AG04450 (cell line): Measurements from ENCODE around the gene SYF2. TPM values are rescaled to one million over a fixed set of nuclear protein-coding genes. Genes with fewer than 3 reads are reported as not detected.

Experiments
- CTCF ChIA-PET: fragments of 300-600, 350-600 bp; formaldehyde crosslinking; extraction: SDS; loops from one replicate; lab custom pipeline; 2022; ENCODE audit warnings: antibody characterized with exemption, inconsistent platforms; lab: Charles Lee
- POLR2A ChIA-PET: fragments of 350-600 bp; formaldehyde crosslinking; extraction: SDS; loops from one replicate; lab custom pipeline; 2021; ENCODE audit warnings: antibody characterized with exemption, inconsistent platforms; lab: Yijun Ruan, JAX
- DNase-seq: peaks from one replicate; pipeline ENCODE4 v3.0.0-alpha.2; 2011; ENCODE audit warnings: low read depth, low spot score
- H3K27ac ChIP-seq: one replicate; pipeline ENCODE4 v1.5.1; 2012; ENCODE audit warnings: low read depth, low read length, control low read depth
- H3K27me3 ChIP-seq: one replicate; pipeline ENCODE4 v1.6.0; 2012; ENCODE audit warnings: low read length; ENCODE audit not compliant: control insufficient read depth, insufficient read depth
- H3K4me3 ChIP-seq: 2 replicates; pipeline ENCODE4 v1.5.1; 2011; ENCODE audit warnings: mild to moderate bottlenecking, low read depth, low read length, control low read depth
- H3K9me3 ChIP-seq: 2 replicates; pipeline ENCODE4 v1.5.1; 2012; ENCODE audit warnings: low read length; ENCODE audit not compliant: control insufficient read depth, insufficient read depth
- polyA plus RNA-seq: library from polyadenylated mRNA; depleted of rRNA; stranded (reverse); fragments of >200 nt; gene quantifications from 2 replicates; pipeline ENCODE4 v1.2.3, GENCODE V29; 2011
- TF ChIP-seq, protein P1 (sequence below): IDR thresholded peaks from 2 replicates; pipeline ENCODE4 v1.5.1; 2011; ENCODE audit warnings: low read depth, low read length, control low read depth, inconsistent platforms

Gene SYF2
- polyA plus RNA-seq, 1 experiment, result 48.3 TPM

GRCh38 chr1:25255706-25256577 is 23.6 kb upstream of the SYF2 start:
- POLR2A ChIA-PET, result interaction anchor here (0.6 to 1.4 kb wide), 2 partner anchors 8 to 1487 kb away, joined by 3 to 5 read pairs; partner anchors contain the start of gene RSRP1
- Histone ChIP-seq H3K27me3 (no peaks in the 10 kb centered on the region), H3K4me3 (no peak overlapping the region), H3K27ac (no peak overlapping the region), H3K9me3 (no peaks in the 10 kb centered on the region; the same call in 1 of the 2 replicates)
- TF ChIP-seq, protein P1, sequence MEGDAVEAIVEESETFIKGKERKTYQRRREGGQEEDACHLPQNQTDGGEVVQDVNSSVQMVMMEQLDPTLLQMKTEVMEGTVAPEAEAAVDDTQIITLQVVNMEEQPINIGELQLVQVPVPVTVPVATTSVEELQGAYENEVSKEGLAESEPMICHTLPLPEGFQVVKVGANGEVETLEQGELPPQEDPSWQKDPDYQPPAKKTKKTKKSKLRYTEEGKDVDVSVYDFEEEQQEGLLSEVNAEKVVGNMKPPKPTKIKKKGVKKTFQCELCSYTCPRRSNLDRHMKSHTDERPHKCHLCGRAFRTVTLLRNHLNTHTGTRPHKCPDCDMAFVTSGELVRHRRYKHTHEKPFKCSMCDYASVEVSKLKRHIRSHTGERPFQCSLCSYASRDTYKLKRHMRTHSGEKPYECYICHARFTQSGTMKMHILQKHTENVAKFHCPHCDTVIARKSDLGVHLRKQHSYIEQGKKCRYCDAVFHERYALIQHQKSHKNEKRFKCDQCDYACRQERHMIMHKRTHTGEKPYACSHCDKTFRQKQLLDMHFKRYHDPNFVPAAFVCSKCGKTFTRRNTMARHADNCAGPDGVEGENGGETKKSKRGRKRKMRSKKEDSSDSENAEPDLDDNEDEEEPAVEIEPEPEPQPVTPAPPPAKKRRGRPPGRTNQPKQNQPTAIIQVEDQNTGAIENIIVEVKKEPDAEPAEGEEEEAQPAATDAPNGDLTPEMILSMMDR, result no peak
- CTCF ChIA-PET, result no interaction called here
- DNase-seq, result no peak

DNA sequence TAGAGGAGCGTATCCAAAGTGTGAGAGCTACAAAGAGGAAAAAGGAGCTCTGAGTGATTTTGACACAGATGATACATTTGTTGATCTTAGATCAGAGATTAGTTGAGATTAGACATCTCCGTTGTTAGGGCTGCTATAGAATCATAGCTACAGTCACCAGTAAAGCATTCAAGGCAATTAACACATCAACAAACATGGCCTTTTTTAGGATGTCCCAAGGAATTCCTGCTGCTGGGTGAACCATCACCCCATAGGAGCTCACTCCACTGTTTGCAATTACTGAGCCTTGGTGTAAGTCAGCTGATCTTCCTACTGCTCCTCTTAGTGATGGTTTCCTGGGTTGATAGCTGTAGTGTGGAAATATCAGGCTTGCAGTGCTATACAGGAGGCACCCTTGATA is 21.6 kb upstream of the SYF2 start:
- Histone ChIP-seq H3K27me3 (no peaks in the 10 kb centered on the region), H3K9me3 (no peaks in the 10 kb centered on the region; the same call in 1 of the 2 replicates), H3K27ac (peak overlapping the region; percentile 47), H3K4me3 (no peak overlapping the region)
- CTCF ChIA-PET, result interaction anchor here (1.0 kb wide), 1 partner anchor 267 kb away, joined by 3 read pairs; no protein-coding TSS in a partner anchor
- POLR2A ChIA-PET, result no interaction called here
- TF ChIP-seq, protein P1, result no peak
- no peak for DNase-seq

DNA sequence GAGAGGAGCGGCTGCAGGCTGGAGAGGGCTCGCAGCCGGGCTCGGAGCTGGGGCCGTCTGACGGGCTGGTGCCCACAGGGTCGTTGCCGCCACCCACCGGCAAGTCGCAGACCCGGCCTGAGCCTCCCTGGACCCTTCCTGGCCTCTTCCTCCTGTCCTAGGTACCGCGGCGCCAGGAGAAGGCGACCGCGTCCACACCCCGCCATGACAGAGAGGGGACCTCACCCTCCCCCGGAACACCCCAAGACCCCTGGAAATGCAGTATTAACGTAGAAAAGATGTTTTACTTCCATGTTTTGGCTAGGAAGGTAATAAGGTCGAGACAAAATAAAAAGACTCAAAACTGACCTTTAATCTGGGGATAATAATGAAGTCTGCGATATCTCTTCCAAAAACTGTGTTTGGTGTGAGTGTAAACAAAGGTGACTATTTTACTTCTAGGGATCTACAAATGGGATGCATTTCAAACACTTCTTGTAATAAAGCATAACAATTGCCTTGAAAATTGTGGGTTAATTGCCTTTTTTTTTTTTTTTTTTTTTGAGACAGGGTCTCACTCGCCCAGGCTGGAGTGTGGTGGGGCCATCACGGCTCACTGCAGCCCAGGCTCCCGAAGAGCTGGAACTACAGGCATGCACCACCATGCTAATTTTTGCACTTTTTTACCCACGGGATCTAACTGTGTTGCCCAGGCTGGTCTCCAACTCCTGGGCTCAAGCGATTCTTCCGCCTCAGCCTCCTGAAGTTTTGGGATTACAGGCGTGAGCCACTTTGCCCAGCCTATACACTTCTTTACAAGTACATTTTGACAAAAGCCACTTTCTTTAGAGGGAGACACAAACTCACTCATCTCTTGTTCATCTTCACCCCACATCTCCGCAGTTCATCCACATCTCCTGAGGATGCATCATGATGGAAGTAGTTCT is 15.8 kb upstream of the SYF2 start:
- H3K4me3 ChIP-seq, result peak overlapping the region; percentile 99
- DNase-seq, result no peak
- ChIA-PET POLR2A (interaction anchor here (0.5 to 1.9 kb wide), 26 partner anchors 8 to 648 kb away, joined by 3 to 36 read pairs (median 4); partner anchors contain the start of genes LDLRAP1, SYF2 and TMEM50A), CTCF (no interaction called here)
- H3K27me3 ChIP-seq, result no peaks in the 10 kb centered on the region
- no peaks in the 10 kb centered on the region; the same call in 1 of the 2 replicates for H3K9me3 ChIP-seq
- TF ChIP-seq, protein P1, result peak; percentile 17; the same call in 1 of the 2 replicates
- peak overlapping the region; percentile 77 for H3K27ac ChIP-seq

DNA sequence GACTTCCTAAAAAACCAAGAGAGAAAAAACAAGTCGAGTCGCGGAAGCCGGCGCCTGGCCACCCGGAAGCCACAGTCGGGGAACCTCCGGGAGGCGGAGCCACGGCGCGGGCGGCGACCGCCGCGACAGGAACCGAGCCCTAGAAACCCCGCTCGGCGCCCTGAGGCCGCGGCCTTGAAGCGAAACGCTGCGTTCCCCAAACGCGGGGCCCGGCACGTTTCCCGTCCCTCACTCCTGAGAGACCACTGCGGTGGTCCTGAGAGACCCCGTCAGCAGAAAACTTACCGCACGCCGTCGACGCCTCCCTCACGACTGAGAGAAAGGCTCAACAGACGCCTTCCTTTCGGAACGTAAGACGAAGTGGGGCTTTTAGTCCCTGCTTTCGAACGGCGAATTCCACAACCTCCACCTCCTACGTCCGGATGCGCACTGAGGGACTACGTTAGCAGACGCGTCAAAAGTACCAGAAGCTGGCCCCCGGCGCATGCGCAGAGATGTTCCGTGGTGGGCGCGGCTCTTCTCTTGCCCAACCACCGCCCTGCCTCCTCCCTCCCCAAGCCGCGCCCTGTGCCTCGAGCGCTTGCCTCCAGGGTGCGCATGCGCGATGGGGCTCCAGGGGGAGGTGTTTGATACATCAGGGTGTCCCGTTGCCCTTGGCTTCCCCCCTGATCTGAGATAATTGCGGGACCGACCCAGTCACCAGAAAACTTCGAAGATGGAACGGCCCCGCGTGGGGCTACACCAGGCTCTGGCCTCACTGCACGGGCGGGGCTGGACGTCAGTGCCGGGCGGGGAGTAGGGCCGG is 14.9 kb upstream of the SYF2 start, which contains the start of gene RSRP1:
Gene RSRP1 (minus strand): TSS at position 431 of the 805 bp plus-strand sequence. CDS start 491 bp downstream, outside the sequence.
- H3K9me3 ChIP-seq, result no peaks in the 10 kb centered on the region; the same call in 1 of the 2 replicates
- TF ChIP-seq, protein P1, result no peak
- ChIA-PET CTCF (no interaction called here), POLR2A (interaction anchor here (0.5 to 1.9 kb wide), 25 partner anchors 8 to 648 kb away, joined by 3 to 36 read pairs (median 5); partner anchors contain the start of genes LDLRAP1, SYF2 and TMEM50A)
- peak; percentile 95 for DNase-seq
- H3K27ac ChIP-seq, result peak within 1 kb of the TSS; percentile 99
- peak within 1 kb of the TSS; percentile 99 for H3K4me3 ChIP-seq
- no peaks in the 10 kb centered on the region for H3K27me3 ChIP-seq
